RCC 7860 (cell line): Measurements from ENCODE around the gene SYNDIG1.

ENCODE experiments used
- DNase-seq: peaks from one replicate; pipeline ENCODE4 v3.0.0-alpha.2; 2015; ENCODE audit warnings: low spot score
- FAIRE-seq: peaks from 2 replicates; lab custom pipeline; 2012; peaks lifted over from hg19 to GRCh38; lab: Jason Lieb, UNC

SYNDIG1 gene

DNA sequence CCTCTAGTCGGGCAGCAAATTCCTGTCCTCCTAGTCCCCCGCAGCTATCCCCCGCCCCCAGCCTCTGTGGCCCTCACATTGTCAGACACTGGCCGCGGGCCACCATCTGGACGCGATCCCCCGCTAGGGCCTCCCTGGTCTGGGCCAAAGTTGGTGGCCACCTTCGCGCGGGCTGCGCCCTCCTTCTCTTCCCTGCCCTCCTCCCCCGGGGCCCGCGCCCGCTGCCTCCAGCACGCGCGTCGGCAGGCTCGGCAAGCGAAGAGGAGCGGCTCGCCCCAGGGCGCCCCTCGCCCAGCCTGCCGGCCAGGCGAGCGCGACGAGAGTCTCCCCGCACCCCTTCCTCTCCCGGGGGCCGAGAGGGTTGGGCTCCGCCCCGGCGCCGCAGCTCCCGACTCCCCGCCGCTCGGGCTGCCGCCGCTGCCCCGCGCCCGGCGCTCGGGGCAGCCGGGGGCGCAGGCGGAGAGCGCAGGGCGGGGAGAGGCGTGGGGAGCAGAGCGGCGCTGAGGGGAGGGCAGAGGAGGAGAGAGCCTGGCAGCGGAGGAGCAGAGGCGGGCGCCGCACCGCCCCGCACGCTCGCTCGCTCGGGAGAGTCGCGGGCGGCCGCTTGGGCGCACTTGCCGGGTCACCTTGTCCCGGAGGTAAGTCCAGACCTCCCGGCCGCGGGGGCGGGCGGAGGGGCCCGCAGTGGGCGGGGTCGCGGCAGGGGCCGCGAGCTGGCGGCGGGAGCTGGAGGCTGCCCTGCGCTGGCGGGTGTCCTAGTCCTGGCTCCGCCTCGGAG lies at the start of gene SYNDIG1:
TSS of gene SYNDIG1 (plus strand) at position 514 of the 778 bp plus-strand sequence. CDS start 73,469 bp downstream, outside the sequence.
- DNase-seq (no peak), FAIRE-seq (no peak)

DNA sequence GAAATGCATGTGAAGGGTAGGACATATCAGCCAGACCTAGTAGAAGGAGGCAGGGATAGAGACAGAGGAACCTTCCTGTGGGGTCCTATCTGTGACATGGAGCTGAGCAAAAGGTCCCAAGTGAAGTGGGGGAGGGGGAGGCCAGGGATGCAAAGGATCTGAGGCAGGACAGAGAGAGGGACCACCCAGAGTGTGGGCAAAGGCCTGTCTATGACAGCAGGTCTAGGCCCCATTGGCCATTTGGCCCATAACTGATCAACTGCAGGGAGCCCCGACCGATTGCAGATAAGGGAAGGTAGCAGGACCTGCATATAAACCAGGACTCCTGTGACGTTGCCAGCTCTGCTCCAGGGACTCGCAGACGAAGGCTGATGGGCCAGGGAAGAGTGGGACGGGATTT lies 49.6 kb upstream of the SYNDIG1 start:
- DNase-seq (no peak), FAIRE-seq (no peak)

DNA sequence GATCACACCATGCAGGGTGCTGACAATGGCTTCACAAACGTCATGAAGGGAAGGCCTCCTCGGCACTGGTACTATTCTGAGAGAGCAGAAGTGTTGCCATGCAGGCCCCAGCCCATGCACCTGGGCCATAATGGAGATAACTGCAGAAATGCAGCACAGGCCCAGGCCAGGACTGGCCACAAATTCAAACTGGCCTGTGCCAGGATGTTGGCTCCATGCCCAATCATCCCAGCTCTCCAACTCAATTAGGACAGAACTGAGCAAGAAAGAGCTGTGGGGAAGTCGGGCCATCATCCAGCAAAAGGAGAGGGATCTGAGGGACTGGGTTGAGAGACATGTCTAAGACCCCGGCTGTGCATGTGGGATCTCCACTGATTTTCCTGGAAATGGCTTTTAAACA lies 48.9 kb upstream of the SYNDIG1 start:
- no peak for FAIRE-seq
- no peak for DNase-seq

DNA sequence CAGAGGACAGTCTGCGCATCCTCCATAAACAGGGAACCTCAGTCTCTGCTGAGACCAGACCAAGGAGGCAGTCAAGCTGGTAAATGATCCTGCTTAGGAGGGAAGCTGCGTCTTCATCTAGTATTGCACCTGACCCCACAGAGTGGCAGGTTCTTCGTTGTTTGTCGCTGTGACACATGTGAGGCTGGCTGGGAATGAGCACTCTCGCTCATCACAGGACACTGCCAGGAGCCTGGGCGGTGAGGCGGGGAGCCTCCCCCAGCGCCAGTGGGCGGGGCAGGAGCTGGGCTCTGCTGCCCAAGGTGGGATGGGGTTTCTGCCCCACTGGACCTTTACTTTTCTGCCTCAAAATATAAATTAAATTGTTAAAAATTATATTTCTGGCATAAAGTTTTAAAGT lies 48.4 kb upstream of the SYNDIG1 start:
- DNase-seq (no peak), FAIRE-seq (no peak)

DNA sequence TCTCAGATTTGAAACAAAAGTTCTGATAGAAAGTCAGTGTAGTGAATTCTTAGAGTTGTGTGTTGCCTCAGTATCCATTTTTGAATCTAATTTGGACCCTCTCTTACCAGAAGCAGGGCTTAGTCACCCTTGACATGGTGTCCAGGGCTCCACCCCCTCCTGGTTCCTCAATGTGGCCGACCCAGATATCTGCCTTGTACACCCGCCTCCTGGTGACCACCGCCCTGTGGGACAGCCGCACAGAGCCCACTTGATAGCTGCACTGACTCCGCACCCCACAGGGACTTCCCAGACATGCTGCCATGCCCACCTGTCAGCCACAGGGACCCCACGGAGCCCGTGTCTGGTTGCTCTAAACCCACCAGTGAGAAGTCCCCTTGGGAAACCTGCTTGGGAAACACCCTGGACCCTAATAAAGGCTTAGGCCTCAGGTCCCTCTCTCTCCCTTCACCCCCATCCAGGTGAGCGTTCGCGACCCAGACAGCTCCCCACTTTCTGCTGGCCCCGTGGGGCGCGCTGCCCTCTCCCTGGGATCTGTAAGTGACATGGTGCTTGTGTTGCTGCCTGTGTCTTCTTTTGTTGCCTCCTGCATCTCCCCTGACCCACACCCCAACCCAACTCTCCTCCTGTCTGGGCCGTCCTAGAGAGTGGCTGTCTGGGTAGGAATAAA lies 47.2 kb upstream of the SYNDIG1 start:
- no peak for FAIRE-seq
- DNase-seq, result no peak

DNA sequence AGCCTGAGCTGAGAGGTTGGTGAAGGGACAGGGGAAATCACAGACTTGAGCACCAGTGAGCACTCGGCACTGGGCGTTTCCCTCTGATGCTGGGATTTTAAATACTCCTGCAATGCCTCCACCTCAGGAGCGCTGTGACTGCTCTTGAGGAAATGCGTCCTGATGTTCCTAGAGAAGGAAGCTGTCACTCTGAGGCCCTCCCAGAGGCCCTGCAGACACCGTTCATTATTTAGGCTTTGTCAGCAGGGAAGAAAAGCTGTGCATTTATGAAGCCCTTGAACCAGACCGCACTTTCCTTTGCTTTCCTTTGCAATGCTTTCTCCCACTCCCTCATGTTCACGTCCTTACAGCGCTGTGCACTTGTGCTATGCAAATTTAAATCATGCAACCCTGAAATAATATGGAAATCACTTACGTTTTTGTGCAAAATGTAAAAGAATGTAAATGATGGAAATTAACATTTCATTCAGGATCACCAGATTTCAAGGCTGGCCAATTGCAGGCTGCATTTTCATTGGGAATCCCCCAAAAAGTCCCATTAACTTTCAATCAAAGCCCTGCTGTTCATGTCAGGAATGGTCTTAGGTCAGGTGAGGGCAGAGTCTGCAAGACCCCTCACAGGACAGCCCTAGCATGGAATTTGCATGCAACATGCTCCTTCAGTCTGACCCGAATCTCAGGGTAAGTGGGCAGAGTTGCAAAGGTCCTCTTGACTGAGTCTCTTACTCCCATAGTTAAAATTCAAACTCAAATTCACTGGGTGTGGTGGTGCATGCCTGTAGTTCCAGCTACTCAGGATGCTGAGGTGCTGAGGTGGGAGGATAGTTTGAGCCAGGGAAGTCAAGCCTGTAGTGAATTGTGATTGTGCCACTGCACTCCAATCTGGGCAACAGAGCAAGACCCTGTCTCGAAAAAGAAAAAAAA lies 45.8 kb upstream of the SYNDIG1 start:
- DNase-seq, result no peak
- no peak for FAIRE-seq

DNA sequence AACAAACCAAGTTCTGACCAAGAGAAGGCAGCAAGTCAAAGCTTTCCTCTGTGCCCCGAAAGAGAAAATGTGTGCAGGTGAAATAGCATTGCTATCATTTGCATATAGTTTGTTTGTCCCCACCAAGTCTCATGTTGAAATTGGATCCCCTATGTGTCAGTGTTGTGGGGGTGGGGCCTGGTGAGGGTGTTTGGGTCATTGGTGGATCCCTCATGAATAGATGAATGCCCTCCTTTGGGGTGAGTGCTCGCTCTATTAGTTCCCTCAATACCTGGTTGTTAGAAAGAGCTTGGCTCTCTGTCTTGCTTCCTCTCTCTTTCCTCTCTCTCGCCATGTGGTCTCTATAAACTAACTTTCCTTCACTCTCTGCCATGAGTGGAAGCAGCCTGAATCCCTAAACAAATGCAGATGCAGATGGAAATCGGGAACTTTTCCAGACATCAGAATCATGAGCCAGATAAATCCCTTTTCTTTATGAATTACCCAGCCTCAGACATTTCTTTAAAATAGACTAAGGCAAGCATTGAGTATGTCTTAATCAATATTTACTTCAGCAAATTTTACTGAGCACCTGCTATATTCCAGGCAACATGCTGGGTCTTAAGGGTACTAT lies 43.8 kb upstream of the SYNDIG1 start:
- DNase-seq, result no peak
- no peak for FAIRE-seq

DNA sequence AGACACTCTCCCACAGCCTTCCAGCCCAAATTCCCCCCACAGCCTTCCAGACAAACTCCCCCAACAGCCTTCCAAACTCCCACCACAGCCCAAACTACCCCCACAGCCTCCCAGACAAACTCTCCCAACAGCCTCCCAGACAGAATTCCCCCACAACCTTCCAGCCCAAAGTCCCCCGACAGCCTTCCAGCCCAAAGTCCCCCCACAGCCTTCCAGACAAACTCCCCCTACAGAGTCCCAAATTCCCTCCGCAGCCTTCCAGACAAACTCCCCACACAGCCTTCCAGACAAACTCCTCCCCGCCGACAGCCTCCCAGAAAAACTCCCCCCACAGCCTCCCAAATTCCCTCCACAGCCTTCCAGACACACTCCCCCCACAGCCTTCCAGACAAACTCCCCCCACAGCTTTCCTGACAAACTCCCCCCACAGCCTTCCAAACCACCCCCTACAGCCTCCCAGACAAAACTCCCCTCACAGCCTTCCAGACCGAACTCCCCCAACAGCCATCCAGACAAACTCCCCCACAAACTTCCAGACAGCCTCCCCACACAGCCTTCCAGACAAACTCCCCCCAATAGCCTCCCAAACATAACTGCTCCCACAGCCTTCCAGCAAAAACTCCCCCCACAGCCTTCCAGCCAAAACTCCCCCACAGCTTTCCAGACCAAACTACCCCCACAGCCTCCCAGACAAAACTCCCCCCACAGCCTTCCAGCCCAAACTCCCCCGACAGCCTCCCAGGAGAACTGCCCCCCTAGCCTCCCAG lies 38.0 kb upstream of the SYNDIG1 start:
- FAIRE-seq, result no peak
- DNase-seq, result no peak

DNA sequence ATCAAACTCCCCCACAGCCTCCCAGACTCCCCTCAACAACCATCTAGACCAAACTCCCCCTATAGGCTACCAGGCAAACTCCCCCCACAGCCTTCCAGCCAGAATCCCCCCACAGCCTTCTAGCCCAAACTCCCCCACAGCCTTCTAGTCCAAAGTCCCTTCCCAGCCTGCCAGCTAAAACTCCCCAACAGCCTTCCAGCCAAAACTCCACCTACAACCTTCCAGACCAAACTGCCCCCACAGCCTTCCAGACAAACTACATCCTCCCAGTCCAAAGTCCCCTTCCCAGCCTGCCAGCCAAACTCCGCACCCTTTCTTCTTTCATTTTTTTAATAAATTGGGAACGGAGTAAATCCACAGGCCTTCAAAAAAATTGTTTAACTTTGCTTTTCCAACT lies 37.4 kb upstream of the SYNDIG1 start:
- FAIRE-seq, result no peak

DNA sequence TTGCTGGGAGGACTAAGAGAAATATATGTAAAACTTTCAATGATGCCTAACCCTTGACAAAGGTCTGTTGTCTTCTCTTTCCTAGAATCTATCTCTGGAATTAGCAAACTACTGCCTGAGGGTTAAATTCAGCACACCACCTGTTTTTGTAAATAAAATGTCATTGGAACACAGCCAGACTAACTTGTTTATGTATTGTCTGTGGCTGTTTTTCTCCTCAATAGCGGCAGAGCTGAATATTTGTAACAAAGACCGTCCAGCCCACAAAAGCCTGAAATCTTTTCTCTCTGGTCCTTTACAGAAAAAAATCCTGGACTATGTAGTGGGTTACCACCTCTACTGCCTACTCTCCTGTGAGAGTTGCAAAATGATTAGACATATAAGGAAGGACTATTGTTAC lies 33.3 kb upstream of the SYNDIG1 start:
- FAIRE-seq, result no peak
- DNase-seq, result no peak

More for the DNA sequence above, 37.4 kb upstream of the SYNDIG1 start:
- DNase-seq, result no peak

DNA sequence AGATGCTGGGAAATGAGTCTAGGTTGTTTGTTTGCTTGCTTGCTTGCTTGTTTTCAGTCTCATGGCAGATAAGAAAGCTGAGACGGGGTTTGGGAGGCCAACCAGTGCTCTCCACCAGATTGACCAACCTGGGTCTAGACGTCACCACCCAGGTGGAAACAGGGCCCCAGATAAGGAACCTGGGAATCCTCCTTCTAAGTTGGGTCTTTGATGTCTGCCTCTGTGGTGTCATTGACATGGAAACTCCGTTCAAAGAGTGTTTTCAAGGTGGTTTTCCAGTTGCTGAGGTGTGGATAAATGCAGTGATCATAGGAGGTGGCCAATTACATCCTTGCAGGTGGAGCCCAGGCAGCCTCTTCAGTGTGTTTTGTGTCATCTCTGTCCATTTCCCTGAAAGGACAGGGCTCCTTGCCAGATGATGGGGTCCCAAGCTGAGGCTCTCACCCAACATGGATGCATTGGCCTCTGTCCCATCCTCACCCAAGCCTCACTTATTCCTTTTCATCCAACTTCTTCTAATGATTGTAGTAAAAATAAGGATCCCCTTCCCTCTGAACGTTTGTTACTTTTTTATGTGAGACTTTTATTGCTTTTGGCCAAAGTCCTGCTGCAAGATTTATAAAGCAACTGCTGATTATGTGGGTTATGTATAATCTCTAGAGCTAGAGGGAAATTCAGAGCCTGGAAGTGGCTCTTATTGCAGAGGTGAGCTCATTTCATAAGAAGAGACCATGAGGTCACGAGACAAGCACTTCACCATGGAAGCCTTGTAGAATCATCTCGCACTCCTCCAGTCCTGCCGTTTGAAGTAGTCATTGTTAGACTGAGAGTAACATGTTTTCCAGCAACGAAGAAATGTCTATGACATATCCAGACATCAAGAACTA lies 32.0 kb upstream of the SYNDIG1 start:
- no peak for FAIRE-seq
- DNase-seq, result no peak

DNA sequence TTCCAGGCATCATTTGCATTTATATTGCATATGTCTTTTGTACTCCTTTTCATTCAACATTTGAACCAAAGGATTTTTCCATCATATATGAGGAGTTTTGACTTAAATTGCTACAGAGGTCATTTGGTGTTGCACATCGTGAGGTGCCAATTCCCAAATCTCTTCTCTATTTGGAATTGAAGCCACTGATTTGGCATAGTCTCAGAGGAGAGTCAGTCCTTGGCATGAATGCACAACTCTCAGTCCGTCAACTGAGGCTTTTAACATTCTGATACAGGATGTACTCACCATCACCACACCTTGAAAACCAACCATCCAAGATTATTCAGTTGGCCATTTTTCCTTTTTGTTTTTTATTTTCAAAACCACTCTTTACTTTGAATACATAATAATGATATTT lies 31.1 kb upstream of the SYNDIG1 start:
- DNase-seq (no peak), FAIRE-seq (no peak)

DNA sequence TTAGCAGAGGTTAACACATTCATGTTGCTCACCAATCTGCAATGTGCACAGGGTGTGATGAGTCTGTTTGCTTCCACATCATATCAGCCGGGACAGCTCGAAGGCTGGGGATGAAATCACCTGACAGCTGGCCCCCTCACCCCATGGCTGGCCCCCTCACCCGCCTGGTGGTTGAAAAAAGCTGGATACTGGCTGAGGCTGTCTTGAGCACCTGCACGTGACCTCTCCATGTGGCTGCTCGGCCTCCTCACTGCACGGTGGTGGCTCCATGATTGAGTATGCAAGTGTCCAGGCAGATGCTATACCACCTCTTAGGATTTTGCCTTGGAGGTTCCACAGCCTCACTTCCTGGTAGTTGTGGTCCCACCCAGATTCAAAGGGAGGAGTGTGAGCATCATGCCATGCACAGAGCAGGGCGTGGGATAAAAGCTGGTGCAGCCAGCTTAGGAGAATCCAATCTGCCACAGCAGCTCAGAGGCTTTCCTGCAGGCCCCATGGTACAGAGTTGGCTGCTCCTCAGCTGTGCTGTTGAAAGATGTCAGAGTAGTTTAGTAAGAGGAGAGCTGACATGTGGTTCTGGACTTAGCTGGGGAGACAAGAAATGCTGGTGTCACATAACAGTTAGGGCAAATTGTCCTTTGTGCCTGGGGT lies 29.6 kb upstream of the SYNDIG1 start:
- FAIRE-seq, result no peak
- DNase-seq, result no peak

DNA sequence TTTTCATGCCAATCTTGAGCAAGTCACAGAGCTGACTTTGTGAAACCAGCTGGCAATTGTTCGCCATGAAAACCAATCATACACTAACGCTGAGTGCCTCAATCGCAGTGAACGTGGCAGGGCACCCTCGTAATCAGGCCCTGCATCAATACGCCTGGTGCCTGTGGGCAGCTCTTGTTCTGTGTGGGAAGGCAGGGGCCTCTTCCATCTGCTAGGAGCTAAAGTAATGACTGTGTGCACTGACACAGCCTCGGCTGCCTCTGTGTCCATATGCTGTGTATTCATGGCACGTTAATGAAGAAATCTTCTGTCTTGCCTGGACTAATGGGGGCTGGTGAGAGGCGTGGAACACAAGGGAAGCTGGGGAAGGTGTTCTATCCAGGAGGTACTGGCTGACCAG lies 27.8 kb upstream of the SYNDIG1 start:
- FAIRE-seq, result no peak

DNA sequence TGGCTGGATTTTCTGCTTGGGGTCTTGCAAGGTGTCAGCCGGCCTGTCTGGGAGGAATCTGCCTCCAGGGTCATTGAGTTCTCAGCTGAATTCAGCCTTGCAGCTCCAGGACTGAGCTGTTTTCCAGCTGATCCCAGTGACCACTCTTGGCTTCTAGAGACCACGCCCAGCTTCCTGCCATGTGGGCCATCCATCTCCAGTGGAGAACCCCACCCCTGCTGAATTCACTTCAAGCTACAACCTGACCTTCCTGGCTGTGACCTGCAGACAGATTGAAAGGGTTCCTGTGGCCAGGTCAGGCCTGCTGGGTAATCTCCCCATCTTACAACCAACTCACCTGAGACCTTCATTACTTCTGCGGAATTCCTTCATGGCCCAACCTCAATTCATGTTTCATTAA lies 26.5 kb upstream of the SYNDIG1 start:
- FAIRE-seq (no peak), DNase-seq (no peak)

More for the DNA sequence above, 27.8 kb upstream of the SYNDIG1 start:
- no peak for DNase-seq

DNA sequence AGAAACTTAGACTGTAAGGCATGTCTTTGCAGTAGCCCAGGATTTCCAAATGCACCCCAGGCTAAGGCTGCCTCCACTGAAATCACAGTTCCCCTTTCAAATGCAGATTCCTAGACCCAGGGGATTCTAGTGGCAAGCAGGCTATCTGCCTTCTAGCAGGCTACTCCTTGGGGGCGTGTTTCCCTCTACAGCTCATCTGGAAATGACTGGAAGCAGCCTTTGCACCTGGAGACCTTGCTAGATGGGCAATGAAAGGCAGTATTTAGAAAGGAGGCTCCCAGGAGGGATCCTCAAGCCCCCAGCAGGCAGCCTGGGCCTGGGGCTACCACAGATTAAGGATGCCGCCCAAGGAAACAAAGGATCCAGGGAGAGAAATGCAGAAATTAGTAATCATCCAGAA lies 26.0 kb upstream of the SYNDIG1 start:
- DNase-seq, result no peak
- no peak for FAIRE-seq

DNA sequence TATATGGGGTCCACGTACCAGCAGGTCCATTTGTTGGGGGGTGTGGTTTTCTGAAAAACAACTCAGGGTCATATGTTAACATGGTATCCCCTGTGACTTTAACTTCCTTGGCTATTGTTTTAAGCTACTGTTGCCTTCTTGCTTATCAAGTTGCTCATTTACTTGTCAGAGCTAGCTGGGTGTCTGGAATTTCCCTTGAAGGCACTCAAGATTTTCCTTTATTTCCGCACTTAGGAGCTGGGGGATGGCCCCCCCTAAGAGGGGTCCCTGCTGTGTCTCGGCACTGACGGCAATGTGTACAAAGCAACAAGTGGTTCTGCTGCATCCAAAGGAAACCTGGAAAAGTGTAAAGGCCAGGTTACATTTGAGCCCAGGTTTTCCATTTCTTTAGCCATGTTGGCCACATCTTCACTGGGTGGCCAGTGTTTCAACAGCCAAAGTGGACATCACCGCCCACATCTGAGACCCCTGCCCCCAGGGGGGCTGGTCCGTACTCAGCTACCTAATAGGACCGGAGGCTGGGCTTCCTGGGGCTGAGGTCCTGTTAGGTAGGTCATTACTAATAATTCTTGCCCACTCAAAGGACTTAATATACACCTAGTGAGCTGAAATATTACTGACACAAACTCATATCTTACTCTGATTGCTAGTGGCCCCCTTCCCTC lies 24.8 kb upstream of the SYNDIG1 start:
- no peak for FAIRE-seq
- no peak for DNase-seq

DNA sequence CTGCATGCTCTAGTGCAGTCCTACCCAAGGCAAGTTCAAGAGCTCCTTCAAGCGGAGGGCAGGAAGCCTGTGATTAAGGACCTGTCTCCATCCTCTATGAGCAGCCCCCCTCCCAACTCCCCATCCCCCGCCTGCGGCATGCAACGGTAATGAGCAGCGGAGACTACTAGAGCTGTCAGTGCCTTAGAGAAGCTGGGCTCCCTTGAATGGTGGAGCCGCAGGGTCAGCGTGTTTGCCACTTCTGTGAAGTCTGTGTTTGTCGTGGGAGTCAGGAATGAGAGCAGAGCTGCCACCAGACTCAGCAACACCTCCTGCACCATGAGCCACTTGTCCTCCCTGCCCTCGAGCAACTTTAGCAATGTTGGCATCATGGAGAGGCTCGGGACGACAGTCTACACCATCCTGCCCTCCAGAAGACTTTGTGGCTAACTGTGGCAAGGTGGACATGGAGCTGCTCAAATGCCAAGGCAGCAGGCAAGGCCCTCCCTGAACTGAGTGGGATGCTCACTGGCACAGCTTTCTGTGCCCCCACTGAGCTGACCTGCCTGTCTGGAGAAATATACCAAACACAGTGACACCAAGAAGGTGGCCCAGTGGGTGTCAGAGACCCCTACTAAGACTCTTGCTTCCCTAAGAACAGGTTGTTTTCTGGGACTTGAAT lies 23.8 kb upstream of the SYNDIG1 start:
- DNase-seq, result no peak
- no peak for FAIRE-seq
